GM23338 (cell line): ENCODE results near the gene IRF5. TPM values are rescaled to one million over a fixed set of nuclear protein-coding genes. Genes with fewer than 3 reads are reported as not detected.

ENCODE experiments used
- ATAC-seq: fragments of 200-7000 bp; cut with Tn5 transposase; 3 replicates; pipeline ENCODE4 v1.9.1; 2020
- DNase-seq: peaks from one replicate; pipeline ENCODE4 v3.0.0-alpha.2; 2015; ENCODE audit warnings: low spot score
- H2AFZ ChIP-seq: fragments of 200-600 bp; sonication (generic); 2 replicates; pipeline ENCODE4 v1.8.0; 2016; ENCODE audit warnings: antibody characterized with exemption, mild to moderate bottlenecking, moderate library complexity
- H3F3A ChIP-seq: fragments of 200-600 bp; sonication (generic); replicated peaks from 2 replicates; pipeline ENCODE4 v1.8.0; 2017; ENCODE audit warnings: antibody characterized with exemption, mixed run types, low read depth
- H3K27ac ChIP-seq: fragments of 200-600 bp; sonication (generic); 2 replicates; pipeline ENCODE4 v1.6.1; 2016; ENCODE audit warnings: low read depth
- H3K27me3 ChIP-seq: fragments of 200-600 bp; sonication (generic); 2 replicates; pipeline ENCODE4 v1.8.0; 2016; ENCODE audit warnings: mild to moderate bottlenecking, mixed run types, moderate library complexity; ENCODE audit not compliant: insufficient read depth
- H3K36me3 ChIP-seq: fragments of 200-600 bp; sonication (generic); 2 replicates; pipeline ENCODE4 v1.8.0; 2016; ENCODE audit warnings: mild to moderate bottlenecking; ENCODE audit not compliant: insufficient read depth
- H3K4me1 ChIP-seq: fragments of 200-600 bp; sonication (generic); 2 replicates; pipeline ENCODE4 v1.8.0; 2016; ENCODE audit warnings: mild to moderate bottlenecking, moderate library complexity; ENCODE audit not compliant: insufficient read depth
- H3K4me2 ChIP-seq: fragments of 200-600 bp; sonication (generic); 2 replicates; pipeline ENCODE4 v1.7.1; 2017; ENCODE audit warnings: mixed run types
- H3K4me3 ChIP-seq: fragments of 200-600 bp; sonication (generic); 2 replicates; pipeline ENCODE4 v1.6.1; 2016; ENCODE audit warnings: mixed run types
- H3K79me2 ChIP-seq: fragments of 200-600 bp; sonication (generic); replicated peaks from 2 replicates; pipeline ENCODE4 v1.8.0; 2017; ENCODE audit warnings: mild to moderate bottlenecking; ENCODE audit not compliant: insufficient read depth
- H3K9me2 ChIP-seq: fragments of 200-600 bp; sonication (generic); 2 replicates; pipeline ENCODE4 v1.8.0; 2017; ENCODE audit not compliant: insufficient read depth
- H4K20me1 ChIP-seq: fragments of 200-600 bp; sonication (generic); replicated peaks from 2 replicates; pipeline ENCODE4 v1.8.0; 2017; ENCODE audit warnings: mild to moderate bottlenecking; ENCODE audit not compliant: insufficient read depth
- H3K27ac Mint-ChIP-seq: 2 replicates; pipeline ENCODE4 v1.8.0; 2020; ENCODE audit warnings: inconsistent platforms, mild to moderate bottlenecking, moderate library complexity, mixed read lengths
- H3K27me3 Mint-ChIP-seq: 3 replicates; pipeline ENCODE4 v1.8.0; 2022; ENCODE audit warnings: low read depth, mild to moderate bottlenecking, moderate library complexity, mixed read lengths, inconsistent platforms; ENCODE audit not compliant: insufficient read depth, poor library complexity
- H3K36me3 Mint-ChIP-seq: 3 replicates; pipeline ENCODE4 v1.8.0; 2021; ENCODE audit warnings: low read depth, mild to moderate bottlenecking, inconsistent platforms, moderate library complexity, mixed read lengths
- H3K4me1 Mint-ChIP-seq: 3 replicates; pipeline ENCODE4 v1.8.0; 2020; ENCODE audit warnings: mild to moderate bottlenecking, inconsistent platforms, mixed read lengths
- H3K4me3 Mint-ChIP-seq: 3 replicates; pipeline ENCODE4 v1.8.0; 2021; ENCODE audit warnings: moderate library complexity, mild to moderate bottlenecking, inconsistent platforms, mixed read lengths
- H3K9me3 Mint-ChIP-seq: 3 replicates; pipeline ENCODE4 v1.8.0; 2020; ENCODE audit warnings: moderate library complexity, mild to moderate bottlenecking, inconsistent platforms, mixed read lengths
- CREB1 ChIP-seq: fragments of 250-450 bp; sonication (Bioruptor Pico); IDR thresholded peaks from 2 replicates; pipeline ENCODE4 v1.5.0; 2020; ENCODE audit warnings: low read depth, mild to moderate bottlenecking, moderate library complexity
- JUNB ChIP-seq: IDR thresholded peaks from one replicate; pipeline ENCODE4 v1.6.1; 2016; ENCODE audit warnings: antibody characterized with exemption; ENCODE audit not compliant: unreplicated experiment
- NANOG ChIP-seq: IDR thresholded peaks from 2 replicates; pipeline ENCODE4 v1.6.1; 2016; ENCODE audit warnings: antibody characterized with exemption, borderline replicate concordance
- POLR2AphosphoS5 ChIP-seq: IDR thresholded peaks from 2 replicates; pipeline ENCODE4 v1.6.1; 2016; ENCODE audit warnings: antibody characterized with exemption, low read depth
- REST ChIP-seq: IDR thresholded peaks from one replicate; pipeline ENCODE4 v1.6.1; 2018; ENCODE audit warnings: antibody characterized with exemption; ENCODE audit not compliant: unreplicated experiment
- STAT1 ChIP-seq: IDR thresholded peaks from one replicate; pipeline ENCODE4 v1.6.1; 2016; ENCODE audit warnings: antibody characterized with exemption; ENCODE audit not compliant: unreplicated experiment
- ZNF462 ChIP-seq: fragments of 250-450 bp; sonication (Bioruptor Pico); IDR thresholded peaks from 2 replicates; pipeline ENCODE4 v1.5.0; 2020; ENCODE audit warnings: mild to moderate bottlenecking, moderate library complexity
- polyA plus RNA-seq: library from polyadenylated mRNA; unstranded; fragments of >200 nt; fragmentation: Nextera tagmentation; extraction: Ambion mirVana; gene quantifications from 2 replicates; pipeline ENCODE4 v1.2.1, GENCODE V29; 2016
- total RNA-seq: library from RNA; depleted of rRNA; stranded (reverse); fragments of >200 nt; shearing (Covaris generic); gene quantifications from 2 replicates; pipeline ENCODE4 v1.2.3, GENCODE V29; 2014

IRF5 gene
- total and polyA plus RNA-seq, 2 experiments from 2014 or later: 0.37 to 3.7 TPM

GRCh38 chr7:128961030-128961659 lies 23.4 kb downstream of the IRF5 start (continued):
- TF ChIP-seq REST: no peak
- TF ChIP-seq ZNF462: no peak

GRCh38 chr7:128962899-128963298 lies 25.2 kb downstream of the IRF5 start:
- H3K36me3 ChIP-seq: peaks cover 21% of the 10 kb centered on the region
- no peaks in the 10 kb centered on the region for H3K9me2 ChIP-seq
- ATAC-seq (no peak), DNase-seq (no peak)
- H2AFZ ChIP-seq: no peak overlapping the region
- H3K79me2 ChIP-seq: no peaks in the 10 kb centered on the region; the same call in 1 of the 2 replicates
- 0 out of 2 replicates have a peak, but pooled peaks cover 4% of the 10 kb centered on the region for H3F3A ChIP-seq
- no peaks in the 10 kb centered on the region for H3K27me3 ChIP-seq
- Mint-ChIP-seq H3K36me3 (peaks cover 69% of the 10 kb centered on the region), H3K4me1 (peaks cover 14% of the 10 kb centered on the region; the same call in 2 of the 3 replicates), H3K27ac (peak overlapping the region; percentile 53), H3K27me3 (peaks cover 2% of the 10 kb centered on the region), H3K9me3 (no peaks in the 10 kb centered on the region), H3K4me3 (no peak overlapping the region)
- H3K27ac ChIP-seq: no peak overlapping the region
- 0 out of 2 replicates have a peak, but pooled peaks cover 2% of the 10 kb centered on the region for H4K20me1 ChIP-seq
- no peak overlapping the region for H3K4me2 ChIP-seq
- peaks cover 7% of the 10 kb centered on the region; the same call in 1 of the 2 replicates for H3K4me1 ChIP-seq
- no peak overlapping the region for H3K4me3 ChIP-seq
- TF ChIP-seq POLR2AphosphoS5 (no peak), NANOG (no peak), STAT1 (no peak), CREB1 (CRISPR knock-in tag) (no peak), JUNB (no peak)
